Heart left ventricle (tissue), 16 donors: ENCODE measurements around the gene MDC1. TPM values are rescaled to one million over a fixed set of nuclear protein-coding genes. Genes with fewer than 3 reads are reported as not detected.

ENCODE experiments used
- ATAC-seq, 4 donors: fragments of 200-7000 bp; cut with Tn5 transposase; one replicate each; pipeline ENCODE4 v1.9.1; 2020 to 2022; ENCODE audit warnings: moderate library complexity in 4 of 4, mild to moderate bottlenecking in 3 of 4, moderate number of reproducible peaks in 1 of 4
- DNase-seq, 5 donors: peaks; one replicate each; pipeline ENCODE4 v3.0.0-alpha.2; 2020
- H3K27ac ChIP-seq, 12 donors: fragments of 200-600 bp; sonication (generic) in 4 of 12; one replicate each; pipeline versions ENCODE4 v1.5.0 to v1.8.0; 2016 to 2022; ENCODE audit warnings: mild to moderate bottlenecking in 2 of 12
- H3K27me3 ChIP-seq, 9 donors: fragments of 200-600 bp; sonication (generic) in 2 of 9; one replicate each; pipeline versions ENCODE4 v1.5.1 to v1.8.0; 2016 to 2022; ENCODE audit warnings: mild to moderate bottlenecking in 3 of 9
- H3K36me3 ChIP-seq, 9 donors: fragments of 200-600 bp; sonication (generic) in 2 of 9; one replicate each; pipeline versions ENCODE4 v1.5.0 to v1.8.0; 2018 to 2022; ENCODE audit warnings: mild to moderate bottlenecking in 2 of 9
- H3K4me1 ChIP-seq, 12 donors: fragments of 200-600 bp; sonication (generic) in 4 of 12; one replicate each; pipeline versions ENCODE4 v1.5.0 to v1.8.0; 2016 to 2022; ENCODE audit warnings: mild to moderate bottlenecking in 3 of 12
- H3K4me3 ChIP-seq, 12 donors: fragments of 200-600 bp; sonication (generic) in 4 of 12; one replicate each; pipeline versions ENCODE4 v1.5.0 to v1.8.0; 2017 to 2022; ENCODE audit warnings: mild to moderate bottlenecking in 9 of 12, moderate library complexity in 4 of 12
- H3K9me3 ChIP-seq, 12 donors: fragments of 200-600 bp; sonication (generic) in 4 of 12; one replicate each; pipeline versions ENCODE4 v1.5.0 to v1.8.0; 2016 to 2022; ENCODE audit warnings: mild to moderate bottlenecking in 1 of 12
- CTCF ChIP-seq, 12 donors: fragments of 200-600 bp; sonication (generic) in 4 of 12; IDR thresholded peaks; one replicate each; pipeline versions ENCODE4 v1.5.0 to v1.8.0; 2018 to 2022; ENCODE audit warnings: antibody characterized with exemption in 12 of 12, mild to moderate bottlenecking in 5 of 12
- POLR2A ChIP-seq, 2 donors: fragments of 450-650 bp; IDR thresholded peaks; one replicate each; pipeline ENCODE4 v1.6.1; 2017; ENCODE audit warnings: antibody characterized with exemption in 2 of 2, mild to moderate bottlenecking in 2 of 2, moderate library complexity in 2 of 2
- WGBS, 4 donors: extraction: QIAGEN DNeasy Blood & Tissue Kit in 2 of 4; methylation state at CpG; one replicate each; pipeline versions ENCODE4 v1.1.5 to v1.1.7; 2013 to 2018; 5-methylcytosine and 5-hydroxymethylcytosine counted together
- intact Hi-C, 10 donors: fragments of 100-400 bp; cut with DNase I; formaldehyde crosslinking; loops; one replicate each; pipeline versions ENCODE4 v1.11.1 to v1.14.2; 2022
- polyA plus RNA-seq, 2 donors: library from polyadenylated mRNA; stranded (reverse); fragments of 200-250 nt; gene quantifications; one replicate each; pipeline ENCODE4 v1.2.3, GENCODE V29; 2013
- total RNA-seq, 9 donors: library from RNA; depleted of rRNA in 2 of 9; stranded (reverse); fragments of >200 nt in 2 of 9; fragmentation: NEBNext Ultra II Directional in 3 of 9; extraction: Animal tissue kit (Norgen Biotek cat#: 25700) in 3 of 9; gene quantifications; one replicate each; pipeline versions ENCODE4 v1.1.0 to v1.2.4, GENCODE V29; 2016 to 2023
- donor health status: ischemic (EF 13 %, LVEDD 7.1; RV severe dilation, severe dysfunction).
- donor health status: healthy with polysubstance abuse.
- donor health status: DM: no; HTN: yes; CAD: no.
- donor health status: DM: no; HTN: no; CAD: no.
- donor health status: ischemic (EF 25% LVEDD 6.9; RV normal size, moderate dysfunction).
- donor health status: ischemic (EF 25% LVEDD 5.7; RV mildly dilated, moderate dysfunction).
- donor health status: healthy.
- donor health status: DM: yes; HTN: yes; CAD: no.
- donor health status: ischemic (EF 35%, LVEDD 5.7; RV mildly dilated, moderate dysfunction).
- donor health status: nonischemic (EF 11% LVEDD 7.7; RV severe dilation, severe dysfunction).
- donor health status: DM: yes; HTN: yes; CAD: no.
- donor health status: PGD.
- donor health status: ischemic (EF 29% LVEDD 5.4; RV normal size, mild dysfunction).
- donor health status: nonischemic (EF 23%, LVEDD 6.1; RV moderate dilation, normal function).

The MDC1 gene
- total and polyA plus RNA-seq, 11 donors = 8.6 to 25.0 (median 16.0) TPM

GRCh38 chr6:30712441-30712945 lies 4.6 kb downstream of the MDC1 start:
- Histone ChIP-seq H3K27me3 (no peaks in the 10 kb centered on the region), H3K9me3 (no peaks in the 10 kb centered on the region), H3K4me3 (no peak overlapping the region), H3K4me1 (peaks cover 0 to 12% (median 6%) of the 10 kb centered on the region in 12 donors), H3K36me3 (peaks cover 0 to 79% (median 67%) of the 10 kb centered on the region in 9 donors), H3K27ac (no peak overlapping the region)
- 65 to 73% (median 68%) methylated on average over 7 of the region's 7 CpGs for WGBS, 4 donors
- DNase-seq (no peak), ATAC-seq (no peak)
- TF ChIP-seq POLR2A (IDR thresholded peaks at IDR 0.05) (no peak), CTCF (IDR thresholded peaks at IDR 0.05) (no peak)
- intact Hi-C loops = no loop called here

- Histone ChIP-seq H3K27ac (no peak overlapping the region), H3K27me3 (no peaks in the 10 kb centered on the region), H3K4me3 (no peak overlapping the region), H3K36me3 (peaks cover 0 to 85% (median 74%) of the 10 kb centered on the region in 9 donors), H3K9me3 (no peaks in the 10 kb centered on the region), H3K4me1 (peaks cover 0 to 11% (median 6%) of the 10 kb centered on the region in 12 donors)
- ATAC-seq = no peak
- DNase-seq = no peak
- 80 to 100% (median 88%) methylated on average over 1 of the region's 1 CpG for WGBS, 4 donors
- TF ChIP-seq CTCF (IDR thresholded peaks at IDR 0.05) (no peak), POLR2A (IDR thresholded peaks at IDR 0.05) (no peak)
- intact Hi-C loops = no loop called here
These were observed 5.2 kb downstream of the MDC1 start for GRCh38 chr6:30711758-30712380.

DNA sequence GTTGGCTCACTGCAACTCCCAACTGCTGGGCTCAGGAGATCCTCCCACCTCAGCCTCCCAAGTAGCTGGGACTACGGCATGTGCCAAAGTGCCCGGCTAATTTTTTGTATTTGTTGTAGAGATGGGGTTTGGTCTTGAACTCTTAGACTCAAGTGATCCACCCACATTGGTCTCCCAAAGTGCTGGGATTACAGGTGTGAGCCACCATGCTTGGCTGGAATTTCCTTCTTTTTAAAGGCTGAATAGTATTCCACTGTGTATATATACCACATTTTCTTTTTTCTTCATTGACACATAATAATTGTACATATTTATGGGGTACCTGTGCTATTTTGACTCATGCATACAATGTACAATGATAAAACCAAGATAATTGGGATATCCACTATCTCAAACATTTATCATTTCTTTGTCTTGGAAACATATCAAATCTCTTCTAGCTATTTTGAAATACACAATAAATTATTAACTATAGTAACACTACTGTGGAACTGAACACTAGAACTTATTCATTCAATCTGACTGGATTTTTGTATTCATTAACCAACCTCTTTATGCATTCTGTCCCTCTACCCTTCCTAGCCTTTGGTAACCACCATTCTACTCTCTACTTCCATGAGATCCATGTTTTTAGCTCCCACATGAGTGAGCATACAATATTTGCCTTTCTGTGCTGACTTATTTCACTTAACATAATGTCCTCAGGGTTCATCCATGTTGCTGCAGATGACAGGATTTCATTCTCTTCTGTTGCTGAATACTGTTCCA lies 7.8 kb downstream of the MDC1 start:
- H3K9me3 ChIP-seq = no peaks in the 10 kb centered on the region
- no peak overlapping the region for H3K4me3 ChIP-seq
- TF ChIP-seq POLR2A (IDR thresholded peaks at IDR 0.05) = no peak
- no peak for TF ChIP-seq CTCF (IDR thresholded peaks at IDR 0.05)
- H3K4me1 ChIP-seq = peaks cover 0 to 5% (median 0%) of the 10 kb centered on the region in 12 donors
- no peak overlapping the region for H3K27ac ChIP-seq
- peaks cover 0 to 98% (median 74%) of the 10 kb centered on the region in 9 donors for H3K36me3 ChIP-seq
- no peaks in the 10 kb centered on the region for H3K27me3 ChIP-seq
- ATAC-seq (no peak), DNase-seq (no peak)
- intact Hi-C loops = no loop called here
- WGBS, 4 donors = 89 to 100% (median 96%) methylated on average over 2 of the region's 2 CpGs

DNA sequence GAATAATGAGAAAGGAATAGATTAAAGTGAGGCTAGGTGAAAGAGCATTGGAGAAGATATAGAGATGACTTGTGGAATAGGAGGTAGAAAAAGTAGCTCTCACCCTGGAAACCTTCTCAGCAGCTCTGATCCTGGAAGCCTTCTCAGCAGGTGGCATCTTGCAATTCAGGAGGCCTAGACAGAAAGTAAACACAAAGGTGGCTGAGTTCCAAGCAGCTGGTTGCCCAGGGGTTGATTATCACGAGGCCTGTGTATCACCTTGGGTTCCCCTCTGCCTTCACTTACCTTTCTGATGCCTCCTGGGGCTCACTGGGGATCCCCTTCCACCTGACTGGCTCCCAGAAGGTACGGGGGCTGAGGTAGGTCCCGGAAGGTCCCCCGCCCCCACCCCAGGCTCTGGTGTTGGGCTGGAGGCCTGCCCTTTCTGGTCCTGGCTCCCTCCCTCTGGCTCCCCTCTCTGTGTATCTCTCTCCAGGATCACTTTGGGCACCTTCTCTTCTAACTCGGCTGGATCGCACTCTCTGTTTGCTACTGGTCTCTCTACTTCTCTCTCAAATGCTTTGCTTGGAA lies 9.7 kb downstream of the MDC1 start:
- Histone ChIP-seq H3K36me3 (peaks cover 0 to 94% (median 61%) of the 10 kb centered on the region in 9 donors), H3K9me3 (no peaks in the 10 kb centered on the region), H3K4me3 (no peak overlapping the region), H3K4me1 (peaks cover 0 to 5% (median 0%) of the 10 kb centered on the region in 12 donors), H3K27ac (no peak overlapping the region), H3K27me3 (no peaks in the 10 kb centered on the region)
- WGBS, 4 donors = 83 to 87% (median 85%) methylated on average over 6 of the region's 6 CpGs
- intact Hi-C loops = no loop called here
- TF ChIP-seq CTCF (IDR thresholded peaks at IDR 0.05) (no peak), POLR2A (IDR thresholded peaks at IDR 0.05) (no peak)
- ATAC-seq (peak in 1 of 4 donors; percentile 9), DNase-seq (no peak)
